HepG2 (cell line): ENCODE data around the gene SOX13. TPM values are rescaled to one million over a fixed set of nuclear protein-coding genes. Genes with fewer than 3 reads are reported as not detected.

Experiments used
- BRD4 ChIP-seq: sonication (generic); formaldehyde crosslinking; IDR thresholded peaks from 2 replicates; pipeline ENCODE4 v1.4.0; 2020; ENCODE audit warnings: missing genetic modification reagents
- CCAR2 ChIP-seq: fragments of 200-400 bp; formaldehyde crosslinking; optimal IDR thresholded peaks from 2 replicates; pipeline ENCODE3; 2018; ENCODE audit warnings: low read depth, mild to moderate bottlenecking, low read length, moderate library complexity
- DZIP1 ChIP-seq: sonication (generic); formaldehyde crosslinking; IDR thresholded peaks from 2 replicates; pipeline ENCODE4 v1.5.0; 2020; ENCODE audit warnings: mild to moderate bottlenecking, missing genetic modification reagents
- FOXA3 ChIP-seq: IDR thresholded peaks from 2 replicates; pipeline ENCODE4 v1.6.1; 2016; ENCODE audit warnings: missing genetic modification reagents, missing compliant biosample characterization
- GATAD2A ChIP-seq: IDR thresholded peaks from 2 replicates; pipeline ENCODE4 v1.6.1; 2016
- HDAC1 ChIP-seq: sonication (generic); formaldehyde crosslinking; IDR thresholded peaks from 2 replicates; pipeline ENCODE4 v1.5.1; 2020; ENCODE audit warnings: mild to moderate bottlenecking, missing genetic modification reagents
- HIVEP1 ChIP-seq: sonication (generic); formaldehyde crosslinking; IDR thresholded peaks from 2 replicates; pipeline ENCODE4 v1.4.0; 2020; ENCODE audit warnings: mild to moderate bottlenecking, missing genetic modification reagents
- KDM2A ChIP-seq: sonication (generic); formaldehyde crosslinking; IDR thresholded peaks from 2 replicates; pipeline ENCODE4 v1.4.0; 2020; ENCODE audit warnings: low read depth, missing genetic modification reagents, borderline replicate concordance
- LCORL ChIP-seq, 2 experiments: fragments of 450-650 bp in 1 of 2; sonication (generic) in 1 of 2; formaldehyde crosslinking in 1 of 2; IDR thresholded peaks; 2 replicates each; pipeline versions ENCODE4 v1.5.0 to v1.6.1; 2017 to 2020; ENCODE audit warnings: antibody characterized with exemption in 1 of 2, missing genetic modification reagents in 1 of 2
- MXI1 ChIP-seq: IDR thresholded peaks from 3 replicates; pipeline ENCODE4 v1.6.1; 2012; ENCODE audit warnings: low read depth, low read length, inconsistent platforms, borderline replicate concordance
- NCOA5 ChIP-seq: sonication (generic); formaldehyde crosslinking; IDR thresholded peaks from 2 replicates; pipeline ENCODE4 v1.4.0; 2020; ENCODE audit warnings: missing genetic modification reagents
- PHF20 ChIP-seq: sonication (generic); formaldehyde crosslinking; IDR thresholded peaks from 2 replicates; pipeline ENCODE4 v1.5.0; 2020; ENCODE audit warnings: mild to moderate bottlenecking, missing genetic modification reagents
- RELA ChIP-seq: sonication (generic); formaldehyde crosslinking; IDR thresholded peaks from 2 replicates; pipeline ENCODE4 v1.4.0; 2020; ENCODE audit warnings: missing genetic modification reagents
- ZBTB34 ChIP-seq: sonication (generic); formaldehyde crosslinking; IDR thresholded peaks from 2 replicates; pipeline ENCODE4 v1.8.0; 2022; ENCODE audit warnings: mild to moderate bottlenecking, missing genetic modification reagents
- ZC3H13 ChIP-seq: sonication (generic); formaldehyde crosslinking; IDR thresholded peaks from 2 replicates; pipeline ENCODE4 v1.8.1; 2023; ENCODE audit warnings: mild to moderate bottlenecking, missing genetic modification reagents, moderate library complexity
- ZMYM2 ChIP-seq: sonication (generic); formaldehyde crosslinking; IDR thresholded peaks from 2 replicates; pipeline ENCODE4 v1.8.0; 2022; ENCODE audit warnings: mild to moderate bottlenecking, missing genetic modification reagents
- ZNF224 ChIP-seq: sonication (generic); formaldehyde crosslinking; IDR thresholded peaks from 2 replicates; pipeline ENCODE4 v1.5.0; 2020; ENCODE audit warnings: mild to moderate bottlenecking, missing genetic modification reagents
- ZNF253 ChIP-seq: sonication (generic); formaldehyde crosslinking; IDR thresholded peaks from 2 replicates; pipeline ENCODE4 v1.8.0; 2022; ENCODE audit warnings: mild to moderate bottlenecking, missing genetic modification reagents, borderline replicate concordance
- ZNF317 ChIP-seq: sonication (generic); formaldehyde crosslinking; IDR thresholded peaks from 2 replicates; pipeline ENCODE4 v1.5.0; 2020; ENCODE audit warnings: mild to moderate bottlenecking, missing genetic modification reagents
- ZNF496 ChIP-seq: sonication (generic); formaldehyde crosslinking; IDR thresholded peaks from 2 replicates; pipeline ENCODE4 v1.8.1; 2023; ENCODE audit warnings: mild to moderate bottlenecking, moderate library complexity, missing genetic modification reagents; ENCODE audit not compliant: insufficient replicate concordance
- ZNF720 ChIP-seq: sonication (generic); formaldehyde crosslinking; IDR thresholded peaks from 2 replicates; pipeline ENCODE4 v1.4.0; 2020; ENCODE audit warnings: missing genetic modification reagents
- ZNF761 ChIP-seq: sonication (generic); formaldehyde crosslinking; conservative IDR thresholded peaks from 2 replicates; pipeline ENCODE4 v1.4.0; 2020; ENCODE audit warnings: mild to moderate bottlenecking, missing genetic modification reagents
- polyA plus RNA-seq, 8 experiments: library from polyadenylated mRNA; depleted of rRNA in 3 of 8; stranded (reverse) in 7 of 8; unstranded in 1 of 8; fragments of >200 nt; fragmentation: Illumina TruSeq in 4 of 8; extraction: Trizol in 4 of 8; gene quantifications; 2 replicates each; pipeline versions ENCODE4 v1.2.1 to v1.2.3, GENCODE V29; 2011 to 2016; ENCODE audit warnings: low read depth in 4 of 8, missing spikeins in 1 of 8, mixed read lengths in 1 of 8; ENCODE audit not compliant: insufficient read depth in 1 of 8
- total RNA-seq, 5 experiments: library from RNA; depleted of rRNA; stranded (reverse); fragments of >200 nt; fragmentation: Illumina TruSeq; extraction: Trizol; gene quantifications; 2 replicates each; pipeline ENCODE4 v1.2.3, GENCODE V29; 2016; ENCODE audit warnings: low read depth in 1 of 5

Gene SOX13
- total and polyA plus RNA-seq, 2 of the 13 experiments (the other 11 are each of a cell fraction or from before 2014, with no cell fraction given), result 13.3 to 15.8 TPM

GRCh38 chr1:204072931-204073836 is at the start of gene SOX13 (continued):
- TF ChIP-seq ZNF761 (CRISPR knock-in tag), result no peak
- no peak for TF ChIP-seq ZBTB34 (CRISPR knock-in tag)
- no peak for TF ChIP-seq ZNF720
- TF ChIP-seq ZMYM2 (CRISPR knock-in tag), result no peak
- no peak for TF ChIP-seq ZNF253 (CRISPR knock-in tag)
- TF ChIP-seq BRD4 (CRISPR knock-in tag), result peak; percentile 78; the same call in 1 of the 2 replicates
- TF ChIP-seq FOXA3, result peak; percentile 25
- TF ChIP-seq GATAD2A (CRISPR knock-in tag), result peak; percentile 52
- TF ChIP-seq ZNF224 (CRISPR knock-in tag), result no peak
- peak; percentile 77; the same call in 1 of the 2 replicates for TF ChIP-seq HDAC1
- TF ChIP-seq ZNF496 (CRISPR knock-in tag), result no peak
- TF ChIP-seq HIVEP1 (CRISPR knock-in tag), result peak; percentile 55
- peak; percentile 65; the same call in 1 of the 2 replicates for TF ChIP-seq DZIP1 (CRISPR knock-in tag)
- TF ChIP-seq NCOA5 (CRISPR knock-in tag), result no peak
- no peak for TF ChIP-seq LCORL (IDR thresholded peaks at IDR 0.05)
- TF ChIP-seq LCORL (CRISPR knock-in tag; IDR thresholded peaks at IDR 0.05), result peak; percentile 73; the same call in 1 of the 2 replicates
- peak; percentile 90 for TF ChIP-seq KDM2A (CRISPR knock-in tag)
- TF ChIP-seq ZC3H13 (CRISPR knock-in tag), result peak; percentile 38; the same call in 1 of the 2 replicates
- no peak for TF ChIP-seq CCAR2
- no peak for TF ChIP-seq RELA (CRISPR knock-in tag)
- TF ChIP-seq MXI1, result no peak
- no peak for TF ChIP-seq ZNF317 (CRISPR knock-in tag)
- TF ChIP-seq PHF20, result 0 out of 2 replicates have a peak, but pooled peaks have one; percentile 28
